ENCODE results near the gene NSF.
"Not testable (repeated sequence)": the region's sequence is repeated elsewhere in the genome, so short reads cannot be mapped to it uniquely, and the experiment has no call there.

DNA sequence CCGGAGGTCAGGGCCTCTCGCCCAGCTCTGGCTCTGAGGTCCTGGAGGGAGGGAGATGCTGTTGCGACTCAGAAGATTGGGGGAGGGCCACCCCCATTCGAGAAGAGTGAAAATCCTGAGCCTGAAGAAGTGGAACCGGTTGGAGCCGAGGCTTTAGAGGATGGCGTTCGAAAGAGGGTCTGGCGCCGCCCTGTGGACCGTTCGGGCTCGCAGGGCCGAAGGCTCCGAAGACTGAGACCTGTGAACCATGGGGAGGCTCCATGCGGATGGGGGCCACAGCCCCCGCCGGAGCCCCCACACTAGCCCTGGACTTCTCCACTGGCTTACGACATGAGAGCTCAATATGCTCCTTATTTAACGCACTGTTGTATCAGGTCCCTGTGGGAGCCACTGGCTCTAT lies 31.3 kb upstream of the NSF start:
- TF ChIP-seq, protein P1, sequence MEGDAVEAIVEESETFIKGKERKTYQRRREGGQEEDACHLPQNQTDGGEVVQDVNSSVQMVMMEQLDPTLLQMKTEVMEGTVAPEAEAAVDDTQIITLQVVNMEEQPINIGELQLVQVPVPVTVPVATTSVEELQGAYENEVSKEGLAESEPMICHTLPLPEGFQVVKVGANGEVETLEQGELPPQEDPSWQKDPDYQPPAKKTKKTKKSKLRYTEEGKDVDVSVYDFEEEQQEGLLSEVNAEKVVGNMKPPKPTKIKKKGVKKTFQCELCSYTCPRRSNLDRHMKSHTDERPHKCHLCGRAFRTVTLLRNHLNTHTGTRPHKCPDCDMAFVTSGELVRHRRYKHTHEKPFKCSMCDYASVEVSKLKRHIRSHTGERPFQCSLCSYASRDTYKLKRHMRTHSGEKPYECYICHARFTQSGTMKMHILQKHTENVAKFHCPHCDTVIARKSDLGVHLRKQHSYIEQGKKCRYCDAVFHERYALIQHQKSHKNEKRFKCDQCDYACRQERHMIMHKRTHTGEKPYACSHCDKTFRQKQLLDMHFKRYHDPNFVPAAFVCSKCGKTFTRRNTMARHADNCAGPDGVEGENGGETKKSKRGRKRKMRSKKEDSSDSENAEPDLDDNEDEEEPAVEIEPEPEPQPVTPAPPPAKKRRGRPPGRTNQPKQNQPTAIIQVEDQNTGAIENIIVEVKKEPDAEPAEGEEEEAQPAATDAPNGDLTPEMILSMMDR (IDR thresholded peaks at IDR 0.05), result not testable (repeated sequence)
- TF ChIP-seq POLR2AphosphoS5 (IDR thresholded peaks at IDR 0.05; ENCODE audit: low read depth, low read length); SIN3A (IDR thresholded peaks at IDR 0.05; ENCODE audit: borderline replicate concordance, insufficient read depth, low read depth, low read length); TCF7L2 (IDR thresholded peaks at IDR 0.05; ENCODE audit: low read depth, low read length): not testable (repeated sequence)
- TF ChIP-seq, protein P2, sequence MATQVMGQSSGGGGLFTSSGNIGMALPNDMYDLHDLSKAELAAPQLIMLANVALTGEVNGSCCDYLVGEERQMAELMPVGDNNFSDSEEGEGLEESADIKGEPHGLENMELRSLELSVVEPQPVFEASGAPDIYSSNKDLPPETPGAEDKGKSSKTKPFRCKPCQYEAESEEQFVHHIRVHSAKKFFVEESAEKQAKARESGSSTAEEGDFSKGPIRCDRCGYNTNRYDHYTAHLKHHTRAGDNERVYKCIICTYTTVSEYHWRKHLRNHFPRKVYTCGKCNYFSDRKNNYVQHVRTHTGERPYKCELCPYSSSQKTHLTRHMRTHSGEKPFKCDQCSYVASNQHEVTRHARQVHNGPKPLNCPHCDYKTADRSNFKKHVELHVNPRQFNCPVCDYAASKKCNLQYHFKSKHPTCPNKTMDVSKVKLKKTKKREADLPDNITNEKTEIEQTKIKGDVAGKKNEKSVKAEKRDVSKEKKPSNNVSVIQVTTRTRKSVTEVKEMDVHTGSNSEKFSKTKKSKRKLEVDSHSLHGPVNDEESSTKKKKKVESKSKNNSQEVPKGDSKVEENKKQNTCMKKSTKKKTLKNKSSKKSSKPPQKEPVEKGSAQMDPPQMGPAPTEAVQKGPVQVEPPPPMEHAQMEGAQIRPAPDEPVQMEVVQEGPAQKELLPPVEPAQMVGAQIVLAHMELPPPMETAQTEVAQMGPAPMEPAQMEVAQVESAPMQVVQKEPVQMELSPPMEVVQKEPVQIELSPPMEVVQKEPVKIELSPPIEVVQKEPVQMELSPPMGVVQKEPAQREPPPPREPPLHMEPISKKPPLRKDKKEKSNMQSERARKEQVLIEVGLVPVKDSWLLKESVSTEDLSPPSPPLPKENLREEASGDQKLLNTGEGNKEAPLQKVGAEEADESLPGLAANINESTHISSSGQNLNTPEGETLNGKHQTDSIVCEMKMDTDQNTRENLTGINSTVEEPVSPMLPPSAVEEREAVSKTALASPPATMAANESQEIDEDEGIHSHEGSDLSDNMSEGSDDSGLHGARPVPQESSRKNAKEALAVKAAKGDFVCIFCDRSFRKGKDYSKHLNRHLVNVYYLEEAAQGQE (IDR thresholded peaks at IDR 0.05; ENCODE audit: insufficient read depth in 1 of 2, low read depth in 2 of 2, low read length in 1 of 2), result not testable (repeated sequence)

All from Panc1 (cell line).